CD4-positive, alpha-beta T cell treated with Interleukin-21 for 1 hour (primary cell): Measurements from ENCODE around the gene P2RY13.
A peak's percentile ranks its signal among the peaks of the same experiment; 100 is the strongest.

Experiments
- DNase-seq: peaks from one replicate; pipeline ENCODE4 v3.0.0-alpha.2; 2020

P2RY13 gene

DNA sequence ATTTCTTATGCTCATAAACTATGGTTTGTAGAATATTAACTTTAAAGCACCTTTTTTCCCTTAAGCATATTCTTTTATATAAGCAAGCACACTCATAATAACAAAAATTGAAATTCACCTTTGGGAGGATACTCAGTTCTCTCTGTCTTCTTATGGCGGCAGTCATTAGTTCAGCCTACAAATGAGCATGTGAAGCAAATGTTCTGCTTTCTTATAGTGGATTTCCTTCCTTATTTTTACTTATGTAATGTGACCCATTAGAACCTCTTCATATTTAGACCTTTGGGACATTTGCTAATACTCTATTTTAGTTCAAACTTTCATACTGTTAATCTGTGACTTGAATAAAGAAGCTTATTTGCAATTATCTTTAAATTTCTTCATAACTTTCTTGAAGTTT lies at the start of gene P2RY13:
Gene P2RY13 (minus strand): TSS at position 187 of the 400 bp plus-strand sequence. CDS start 21 bp downstream, at position 166.
- DNase-seq: no peak

DNA sequence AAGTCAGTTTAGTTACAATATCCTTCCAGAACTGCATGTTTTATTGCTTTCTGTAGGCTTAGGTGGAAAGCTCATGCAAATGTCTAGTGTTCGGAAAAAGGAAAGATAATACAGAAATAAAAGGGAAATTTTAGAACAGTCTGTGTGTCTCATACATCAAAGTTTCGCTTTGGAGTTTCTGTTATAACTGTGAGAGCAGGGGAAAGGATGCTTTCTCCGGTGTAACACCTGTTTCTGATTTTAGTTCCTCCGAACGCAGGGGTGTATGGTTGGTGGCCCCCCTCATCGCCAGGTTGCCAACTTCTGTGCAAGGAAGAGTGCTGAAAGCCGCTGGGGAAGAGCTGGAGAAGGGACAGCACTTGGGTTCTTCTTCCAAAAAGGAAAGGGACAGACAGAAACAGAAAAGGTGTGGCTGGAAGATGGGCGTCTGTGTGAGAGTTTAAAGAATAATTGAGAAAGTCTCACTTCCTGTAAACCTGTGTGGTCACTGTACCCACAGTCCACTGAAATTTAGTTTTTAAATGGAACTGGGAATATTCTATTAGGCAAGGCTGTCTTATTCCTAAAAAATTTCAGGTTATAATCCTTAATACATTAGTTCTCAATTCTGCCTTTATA lies 48.5 kb upstream of the P2RY13 start:
- no peak for DNase-seq

DNA sequence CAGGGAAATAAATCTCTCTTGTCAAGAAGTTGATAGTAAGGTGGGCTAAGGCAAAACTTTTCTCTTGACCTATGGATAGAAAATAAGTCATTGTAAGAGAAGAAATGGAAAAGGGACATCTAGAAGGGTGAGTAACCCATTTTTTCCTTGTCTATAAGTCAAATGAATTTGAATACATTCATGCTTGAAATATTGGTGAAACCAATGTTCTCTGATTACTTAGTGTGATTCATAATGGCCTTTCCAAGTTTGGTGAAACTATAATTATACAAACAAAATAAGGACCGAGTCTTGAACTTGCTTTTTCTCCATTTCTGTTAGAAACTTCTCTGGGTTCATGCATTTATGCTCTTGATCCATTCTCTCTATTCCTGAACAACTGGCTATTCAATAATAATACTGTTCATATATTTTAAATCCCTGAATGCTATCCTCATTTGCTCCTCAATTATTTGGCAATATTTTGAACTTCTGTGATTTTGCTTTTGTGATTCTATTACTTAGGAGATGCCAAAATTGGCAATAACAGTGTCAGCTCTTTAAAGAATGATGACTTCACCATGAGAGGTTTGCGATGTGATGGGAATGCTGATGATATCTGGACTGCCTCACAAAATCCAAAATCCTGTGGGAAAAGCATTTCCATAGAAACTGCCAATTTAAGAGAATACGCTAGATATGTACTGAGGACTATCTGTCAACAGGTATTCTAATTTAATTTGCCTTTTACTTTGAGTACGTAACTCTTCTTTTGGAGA lies 42.9 kb upstream of the P2RY13 start:
- no peak for DNase-seq

DNA sequence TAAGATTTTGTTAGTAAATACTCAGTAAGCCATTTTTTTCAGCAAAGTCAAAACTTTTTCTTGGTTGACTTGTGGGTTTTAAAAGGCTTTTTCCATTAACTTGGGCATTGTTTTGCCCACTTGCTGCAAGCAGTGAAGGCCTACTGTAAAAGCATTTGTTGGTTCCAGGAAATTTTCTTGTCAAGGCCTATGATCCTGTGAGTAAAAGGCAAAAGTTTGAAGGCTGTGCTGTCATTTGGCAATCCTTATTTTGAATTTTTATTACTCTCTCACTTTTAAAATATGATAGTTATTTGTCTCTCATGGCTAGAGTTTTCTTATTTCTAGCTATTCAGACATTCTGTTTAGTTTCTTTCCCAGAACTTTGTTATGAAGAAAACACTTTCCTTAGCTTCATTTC lies 42.2 kb upstream of the P2RY13 start:
- DNase-seq: no peak

DNA sequence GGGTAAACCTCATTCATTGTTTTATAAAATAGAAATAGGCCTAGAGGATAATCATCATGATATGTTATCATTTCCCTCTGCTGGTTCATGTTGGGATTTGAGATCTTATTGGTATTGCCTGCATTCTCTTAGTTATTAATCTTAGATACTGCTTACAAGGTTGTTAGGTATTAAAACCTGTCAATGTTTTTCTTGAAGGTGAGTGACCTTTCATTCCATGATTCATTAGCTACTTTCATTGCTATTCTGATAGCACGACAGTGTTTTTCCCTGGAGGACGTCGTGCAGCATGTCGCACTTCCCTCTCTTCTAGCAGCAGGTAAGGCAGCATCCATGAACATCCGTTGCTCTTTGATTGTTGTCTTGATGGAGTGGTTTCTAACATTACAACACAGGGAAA lies 38.1 kb upstream of the P2RY13 start:
- no peak for DNase-seq

DNA sequence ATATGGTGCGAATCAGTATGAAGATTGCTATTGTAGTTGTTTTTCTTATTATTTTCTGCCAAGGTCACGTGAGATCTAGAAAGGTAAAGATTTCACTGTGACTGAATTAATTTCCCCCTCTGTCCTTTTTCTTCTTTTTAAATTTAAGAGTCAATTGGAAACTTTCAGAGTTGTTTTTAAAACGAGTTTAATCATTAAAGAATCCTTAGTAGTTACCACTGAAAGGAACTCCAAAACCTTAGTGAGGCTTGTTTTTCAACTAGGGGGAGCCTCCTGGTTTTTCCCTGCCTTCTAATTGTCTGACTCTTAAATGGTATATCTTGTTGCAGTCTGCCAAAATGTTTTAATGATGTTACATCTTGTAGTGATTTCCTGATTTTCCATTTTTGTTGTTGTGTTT lies 37.6 kb upstream of the P2RY13 start:
- no peak for DNase-seq

DNA sequence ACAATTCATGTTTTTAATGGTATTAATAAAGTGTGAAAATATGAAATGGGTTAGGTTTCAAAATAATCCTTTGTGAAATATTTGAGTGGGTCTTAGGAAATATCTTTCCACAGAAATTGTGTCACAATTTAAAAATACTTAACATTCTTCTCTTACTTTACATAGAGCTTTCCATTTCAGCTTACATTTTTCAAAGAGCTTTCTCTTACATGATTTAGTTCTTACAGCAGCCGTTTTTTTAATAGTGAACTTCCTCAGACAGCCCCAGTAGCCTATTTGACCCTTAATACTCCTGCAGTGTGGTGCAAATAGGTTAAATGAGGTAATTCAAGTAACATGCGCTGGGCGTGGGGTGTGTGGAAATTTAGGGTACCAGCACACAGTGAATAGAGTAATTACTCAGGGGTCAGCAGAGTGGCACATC lies 33.4 kb upstream of the P2RY13 start:
- no peak for DNase-seq

DNA sequence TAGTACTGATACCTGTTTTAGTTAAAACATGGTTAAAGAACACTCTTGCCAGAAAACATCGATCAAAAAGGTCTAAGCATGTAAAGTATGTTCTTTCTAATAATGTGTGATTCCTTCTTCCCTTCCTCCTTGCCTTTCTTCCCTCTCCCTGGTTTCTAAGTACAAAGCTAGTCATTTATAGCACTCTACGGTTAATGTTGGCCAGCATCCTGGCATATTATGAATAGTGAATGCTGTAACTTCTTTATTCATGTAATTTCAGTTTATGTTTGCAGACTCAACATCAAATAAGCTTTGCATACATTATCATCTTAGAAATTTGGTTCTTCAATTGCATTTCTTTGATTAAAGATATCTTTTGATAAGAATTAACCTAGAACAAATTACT lies 28.1 kb upstream of the P2RY13 start:
- DNase-seq: no peak

DNA sequence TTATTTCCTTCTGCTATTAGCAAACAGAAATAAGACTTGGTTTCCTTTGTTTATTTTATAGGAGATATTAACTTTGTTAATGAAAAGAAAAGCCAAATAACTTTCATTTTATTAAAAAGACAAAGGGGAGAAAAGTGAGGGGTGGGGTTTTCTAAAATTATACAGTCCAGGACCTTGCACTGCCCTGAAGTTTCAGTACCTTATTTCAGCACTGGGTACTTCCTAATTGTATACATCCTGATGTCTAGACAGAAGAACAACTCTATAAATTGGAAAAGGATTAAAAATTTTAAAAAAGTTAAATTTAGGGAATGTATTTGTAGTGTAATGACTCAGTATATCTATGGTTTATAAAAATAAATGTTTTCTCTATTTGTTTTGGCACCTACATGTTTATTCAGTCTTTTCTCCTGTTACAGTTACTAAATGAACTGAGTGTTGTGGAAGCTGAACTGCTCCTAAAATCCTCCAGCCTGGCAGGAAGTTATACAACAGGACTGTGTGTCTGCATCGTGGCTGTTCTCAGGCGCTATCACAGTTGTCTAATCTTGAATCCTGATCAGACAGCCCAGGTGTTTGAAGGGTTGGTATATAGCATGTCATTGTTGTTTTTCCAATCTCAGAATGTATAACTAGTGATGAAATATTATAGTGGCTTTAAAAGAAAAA lies 27.6 kb upstream of the P2RY13 start:
- DNase-seq: no peak

DNA sequence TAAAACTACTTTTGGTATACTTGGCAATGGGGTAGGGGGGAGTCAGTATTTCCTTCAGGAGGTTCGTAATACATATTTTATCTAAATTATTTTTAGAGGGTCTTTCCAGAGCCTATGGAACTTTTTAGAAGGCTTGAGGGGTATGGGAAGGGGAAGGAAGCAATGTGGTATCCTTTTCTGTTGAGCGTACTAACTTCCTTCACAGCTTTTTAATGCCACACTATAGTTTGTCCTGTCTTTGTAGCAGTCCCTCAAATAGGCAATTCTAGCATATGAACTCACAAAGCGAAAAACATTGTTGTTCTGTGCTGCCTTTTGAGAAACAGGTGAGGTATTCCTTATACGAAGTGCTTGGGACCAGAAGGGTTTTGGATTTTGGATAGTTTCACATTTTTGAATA lies 22.3 kb upstream of the P2RY13 start:
- no peak for DNase-seq

DNA sequence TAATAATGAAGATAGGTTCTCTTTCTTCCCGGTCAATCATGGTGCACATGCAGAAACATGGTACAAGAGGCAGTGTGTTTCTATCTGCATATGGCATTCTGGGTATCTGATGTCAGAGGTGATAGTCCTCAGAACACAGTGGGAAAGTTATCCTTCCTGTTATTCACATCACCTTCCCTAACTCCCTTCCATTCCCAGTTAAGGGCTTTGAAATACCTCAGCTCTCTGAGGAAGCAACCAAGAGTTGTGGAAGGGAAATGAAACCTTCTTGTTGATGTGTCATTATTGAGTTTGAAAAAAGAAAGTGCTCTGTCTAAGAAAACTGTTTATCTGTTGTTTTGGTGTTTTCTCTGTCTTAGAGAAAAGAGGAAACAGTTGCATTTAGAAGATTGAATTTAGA lies 21.9 kb upstream of the P2RY13 start:
- DNase-seq: no peak

DNA sequence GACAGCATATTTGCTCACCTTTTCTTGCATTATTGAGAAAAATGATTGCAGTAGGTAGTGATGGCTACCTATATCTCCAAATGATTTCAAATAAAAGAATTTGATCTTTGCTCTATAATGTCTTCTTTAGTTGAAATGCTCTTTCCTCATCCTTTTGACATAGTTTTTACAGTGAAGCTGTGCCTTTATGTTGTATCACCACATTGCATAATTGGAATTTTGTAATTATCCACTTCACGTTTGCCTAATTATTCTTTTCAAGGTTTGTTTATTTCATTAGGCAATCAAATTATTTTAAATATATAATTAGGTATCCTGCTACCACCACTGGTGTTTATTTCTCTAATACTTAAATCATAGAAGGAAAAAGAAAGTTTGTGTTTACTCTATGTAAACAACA lies 21.3 kb upstream of the P2RY13 start:
- no peak for DNase-seq

DNA sequence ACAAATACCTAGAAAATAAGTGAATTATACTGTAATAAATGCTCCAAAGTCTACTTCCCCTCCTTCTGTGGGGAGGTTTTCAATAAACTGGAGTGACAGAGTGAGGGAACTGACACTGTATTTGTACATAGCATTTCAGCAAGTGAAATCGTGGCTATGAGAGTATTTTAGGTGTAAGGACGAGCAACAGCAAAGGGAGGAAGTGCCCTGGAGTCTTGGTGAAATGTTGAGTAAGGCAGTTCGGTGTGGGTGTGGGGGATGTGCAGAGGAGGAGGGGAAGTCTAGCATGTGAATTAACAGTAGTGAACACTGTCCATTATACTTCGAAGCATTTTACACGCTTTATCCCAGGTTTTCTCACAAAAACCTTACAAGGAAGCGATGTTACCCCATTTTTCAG lies 18.1 kb upstream of the P2RY13 start:
- DNase-seq: no peak

DNA sequence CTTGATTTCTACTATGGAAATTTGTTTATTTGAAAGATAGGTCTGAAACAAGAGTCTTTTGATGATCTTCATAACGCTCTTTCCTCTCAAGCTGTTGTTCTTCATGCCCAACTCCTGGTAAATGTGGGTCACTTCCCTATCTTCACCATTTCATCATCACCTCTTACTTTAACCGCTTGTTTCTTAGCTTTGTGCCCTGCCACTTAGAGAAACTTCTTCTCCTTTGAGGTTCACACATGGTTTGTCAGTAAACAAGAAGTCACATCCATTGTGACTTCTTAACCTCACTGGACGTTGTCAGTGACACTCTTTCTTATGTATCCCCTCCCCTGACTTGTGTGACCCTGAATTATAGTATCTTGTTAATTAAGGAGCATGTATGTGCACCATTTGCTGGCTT lies 16.9 kb upstream of the P2RY13 start:
- DNase-seq: no peak

DNA sequence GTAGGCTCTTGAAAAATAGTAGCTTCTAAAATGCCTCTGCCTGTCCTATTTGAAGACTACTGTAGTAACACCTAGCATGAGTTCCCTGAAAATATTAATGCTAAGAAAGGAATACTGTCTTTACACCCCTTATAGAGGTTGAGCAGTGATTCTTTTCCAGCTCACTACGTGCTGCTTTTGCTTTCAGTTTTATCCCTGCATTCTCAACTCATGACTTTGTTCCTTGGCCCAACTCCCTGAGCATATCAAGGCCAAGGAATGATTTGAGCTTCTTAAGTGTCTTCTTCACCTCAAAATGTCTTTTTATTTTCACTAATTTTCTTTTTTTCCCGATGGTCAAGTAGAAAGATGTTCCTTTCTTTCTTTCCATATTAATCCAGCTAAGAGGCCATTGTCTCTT lies 16.5 kb upstream of the P2RY13 start:
- no peak for DNase-seq

DNA sequence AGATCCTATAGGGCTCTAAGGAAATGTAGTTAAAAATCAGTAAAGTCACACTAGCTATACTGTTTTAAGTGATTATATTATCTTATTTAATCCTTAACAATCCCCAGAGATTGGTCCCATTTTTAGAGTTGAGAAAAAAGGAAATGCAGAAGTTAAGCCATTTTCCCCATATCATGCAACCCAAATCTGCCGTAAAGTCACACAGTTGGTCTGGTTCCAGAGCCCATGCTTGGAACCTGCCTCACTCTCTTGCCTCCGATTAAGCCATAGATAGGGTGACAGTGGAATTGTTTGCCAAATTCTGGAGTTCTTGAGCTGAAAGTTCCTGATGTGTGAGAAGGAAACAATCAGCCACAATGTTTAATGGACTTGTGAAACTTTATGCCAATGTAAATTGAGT lies 2.3 kb upstream of the P2RY13 start:
- no peak for DNase-seq

DNA sequence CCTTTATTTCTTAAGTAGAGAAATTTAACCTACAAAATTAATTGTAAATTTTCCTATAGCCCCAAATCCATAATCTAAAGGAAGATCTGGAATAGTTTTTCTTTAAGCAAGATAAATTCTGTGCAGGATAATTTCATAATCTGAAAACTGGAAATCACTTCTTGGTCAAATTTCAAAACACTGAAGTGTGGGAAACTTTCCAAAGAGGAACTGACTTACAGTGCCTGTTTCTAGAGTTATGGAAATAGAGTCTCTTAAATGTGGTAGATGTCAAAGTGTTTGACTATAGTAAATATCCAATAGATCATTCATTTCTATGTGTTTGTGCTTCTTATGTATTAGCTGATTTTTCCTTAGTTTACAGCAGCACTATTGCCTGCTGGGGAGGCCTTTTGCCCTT lies 1.6 kb upstream of the P2RY13 start:
- no peak for DNase-seq

DNA sequence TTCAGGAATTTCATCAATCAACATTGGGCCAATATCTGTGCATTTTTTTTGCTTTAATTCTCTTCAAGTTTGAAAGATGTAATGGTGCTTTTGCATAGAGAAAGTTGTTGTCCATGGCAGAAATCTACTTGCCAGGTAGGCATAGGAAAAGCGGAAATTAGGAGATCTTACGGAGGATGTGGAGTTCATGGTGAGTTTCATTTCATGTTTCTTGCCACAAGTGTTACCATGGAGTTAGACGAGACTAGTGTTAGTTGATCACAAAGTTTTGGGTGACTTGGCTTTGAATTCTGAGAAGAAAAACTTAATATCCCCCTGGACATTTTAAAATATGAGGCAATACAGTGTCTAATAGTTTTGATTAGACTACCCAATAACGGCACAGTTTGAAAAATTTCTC lies 1.0 kb upstream of the P2RY13 start:
- no peak for DNase-seq

DNA sequence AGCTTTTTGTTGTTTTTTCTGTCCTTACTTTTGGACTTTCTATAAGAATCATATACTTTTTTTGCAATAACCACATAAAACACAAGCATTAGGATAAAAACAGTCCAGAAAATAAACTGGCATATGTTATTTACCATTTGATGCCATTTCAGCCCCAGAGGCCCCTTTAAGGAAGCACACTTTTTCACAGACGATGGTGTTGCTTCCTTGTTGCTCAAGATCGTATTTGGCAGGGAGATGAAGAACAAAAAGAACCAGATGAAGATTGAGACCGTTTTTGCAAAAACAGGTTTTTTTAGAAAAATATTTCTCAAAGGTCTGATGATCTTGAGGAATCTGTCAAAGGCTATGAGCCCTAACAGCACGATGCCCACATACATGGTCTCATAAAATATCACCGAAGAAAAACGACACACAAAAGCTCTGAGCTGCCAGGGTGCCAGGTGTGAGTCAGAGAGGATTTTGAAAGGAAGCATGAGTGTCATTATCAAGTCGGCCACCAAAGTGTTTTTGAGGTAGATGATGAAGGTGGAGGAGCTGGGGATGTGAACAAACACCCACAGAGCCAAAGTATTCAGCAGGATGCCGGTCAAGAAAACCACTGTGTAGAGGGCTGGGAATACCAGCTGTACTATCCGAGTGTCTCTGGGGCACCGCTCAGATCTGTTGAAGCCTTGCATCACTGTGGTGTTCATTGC lies 902 bp downstream of the P2RY13 start:
- DNase-seq: peak; percentile 18

DNA sequence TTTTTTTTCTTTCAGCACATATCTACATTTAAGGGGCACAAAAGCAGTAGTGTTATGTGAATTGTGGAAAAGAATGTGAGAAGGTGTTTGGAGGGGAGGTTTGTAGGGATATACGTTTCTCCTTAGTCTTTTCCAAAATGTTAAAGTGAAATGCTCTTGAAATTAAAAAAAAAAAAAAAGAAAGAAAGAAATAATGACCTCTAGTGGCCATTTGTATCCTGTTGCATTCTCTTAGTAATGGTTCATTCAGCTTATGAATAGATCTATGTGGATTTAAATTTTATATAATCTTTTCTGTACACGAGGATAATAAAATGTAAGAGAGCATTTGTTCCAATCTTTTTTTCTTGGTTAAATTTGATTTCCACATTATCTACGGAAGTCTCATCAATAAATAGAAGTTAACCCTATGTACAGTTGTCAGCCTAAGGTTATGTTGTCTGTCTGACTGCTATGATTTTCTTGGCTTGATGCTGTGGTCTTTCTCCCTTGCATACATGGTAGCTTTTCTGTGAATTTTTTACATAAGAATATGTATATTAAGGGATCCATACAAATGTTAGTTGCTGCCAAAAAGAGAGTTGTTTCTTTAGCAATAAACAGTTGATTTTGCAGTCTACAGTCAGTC lies 1.7 kb downstream of the P2RY13 start:
- DNase-seq: no peak

DNA sequence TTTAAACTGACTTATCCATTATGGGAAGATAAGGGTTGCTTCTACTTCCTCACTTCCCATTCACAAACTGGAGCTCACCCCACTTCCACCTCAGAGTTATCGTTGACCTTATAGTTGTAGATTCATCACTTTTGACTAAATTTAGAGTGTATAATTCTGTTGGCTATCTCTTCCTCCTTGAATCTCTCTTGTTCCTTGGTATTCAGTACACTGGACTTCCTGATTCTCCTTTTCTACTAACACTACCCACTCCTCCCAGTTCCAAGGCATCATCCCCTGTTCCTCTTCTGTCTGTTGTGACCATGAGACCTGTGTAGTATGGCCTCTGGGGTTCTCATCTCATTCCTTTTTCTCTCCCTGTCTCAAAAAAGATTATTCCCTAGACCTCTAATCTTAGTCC lies 6.8 kb downstream of the P2RY13 start:
- no peak for DNase-seq

DNA sequence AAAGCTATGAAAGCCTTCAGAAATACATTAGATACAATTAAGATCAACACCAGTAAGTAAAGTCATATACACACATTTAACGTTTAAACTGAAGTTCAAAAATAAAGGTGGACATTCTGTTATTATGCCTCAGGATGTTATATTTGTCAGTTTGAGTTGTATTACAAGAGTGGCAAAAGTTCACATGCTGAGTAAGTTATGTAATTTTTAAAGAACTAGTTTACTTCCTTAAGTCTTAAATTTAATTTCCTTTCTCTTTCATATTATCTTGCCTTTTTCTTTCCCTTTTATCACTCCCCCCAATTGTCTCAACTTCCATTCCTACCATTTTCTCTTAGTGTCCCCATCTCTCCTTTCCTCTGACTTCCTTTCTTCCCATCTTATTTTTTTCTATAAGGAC lies 7.8 kb downstream of the P2RY13 start:
- DNase-seq: no peak

DNA sequence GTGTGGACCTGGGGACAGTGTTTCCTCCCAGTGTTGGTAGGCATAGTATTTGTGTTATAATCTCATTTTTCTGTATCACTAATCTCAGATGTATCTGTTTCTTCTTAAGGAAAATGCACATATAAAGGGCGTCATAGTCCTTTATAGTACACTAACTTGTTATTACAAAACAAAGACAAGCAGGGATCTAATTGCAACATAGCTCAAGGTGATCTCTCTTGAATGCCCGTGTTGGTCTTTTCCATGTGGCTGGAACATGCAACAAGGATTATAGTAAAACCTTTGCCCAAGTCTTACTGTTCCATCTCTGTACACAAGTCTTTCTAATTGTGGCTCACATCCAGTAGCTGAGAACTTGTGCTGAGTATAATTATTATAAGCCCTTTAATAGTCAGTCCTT lies 9.2 kb downstream of the P2RY13 start:
- DNase-seq: no peak
